ENCODE results near the gene MSANTD2.

The MSANTD2 gene

GRCh38 chr11:124727474-124727873 is 72.7 kb downstream of the MSANTD2 start:
- no peak for DNase-seq

- no peak for DNase-seq
Measured at GRCh38 chr11:124725719-124726105, 74.5 kb downstream of the MSANTD2 start.

DNA sequence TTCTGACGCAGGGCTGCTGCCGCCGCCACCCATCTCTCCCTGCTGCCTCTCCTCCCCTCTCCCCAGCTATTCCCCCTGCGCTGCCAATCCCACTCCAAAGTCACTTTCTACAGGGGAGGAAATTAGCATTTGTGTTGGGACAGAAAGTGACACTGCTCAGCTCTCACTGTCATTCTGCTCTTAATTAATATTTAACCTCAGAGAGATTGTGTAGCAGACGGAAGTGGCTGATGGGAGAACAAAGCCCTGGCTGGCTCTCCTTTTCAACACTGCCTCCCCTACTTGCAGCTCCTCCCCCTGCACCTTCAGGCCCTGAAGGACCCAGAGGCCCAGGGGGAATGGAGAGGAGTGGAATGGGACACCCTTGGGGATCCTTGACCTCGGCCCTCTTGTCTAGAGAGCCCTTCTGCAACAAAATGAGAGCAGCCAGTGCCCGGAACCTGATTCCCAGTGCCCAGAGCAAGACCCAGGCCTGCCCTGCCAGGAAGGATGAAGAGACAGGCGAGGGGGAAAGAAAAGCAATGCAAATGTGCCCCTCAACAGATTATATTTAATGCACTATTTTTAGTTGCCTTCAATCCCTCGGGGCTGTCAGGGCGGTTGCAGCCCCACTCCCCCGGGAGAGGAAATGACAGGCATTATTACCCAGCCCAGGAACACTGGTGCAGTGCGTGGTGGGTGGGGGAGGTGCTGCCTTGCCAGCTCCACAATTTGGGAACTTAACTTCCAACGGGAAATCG is 75.1 kb downstream of the MSANTD2 start:
- DNase-seq, result no peak

DNA sequence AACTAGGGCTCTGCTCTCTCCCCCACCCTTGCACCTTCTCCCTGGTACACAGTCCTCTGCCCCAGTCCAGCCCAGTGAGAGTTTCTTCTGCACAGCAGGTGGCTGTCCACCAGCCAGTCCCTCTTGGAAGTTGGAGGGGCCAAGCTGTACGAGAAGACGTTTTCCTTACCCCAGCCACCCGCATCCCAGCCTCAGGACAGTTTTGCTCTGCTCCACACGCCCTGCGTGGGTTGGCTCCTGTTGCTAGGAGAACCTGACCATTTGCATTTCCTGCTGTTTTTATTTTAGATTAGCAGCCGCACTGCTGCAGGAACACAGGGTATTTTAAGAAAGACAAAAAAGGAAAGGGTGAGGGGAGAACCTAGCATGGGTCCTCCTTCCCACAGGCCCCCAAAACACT is 78.0 kb downstream of the MSANTD2 start:
- no peak for DNase-seq

DNA sequence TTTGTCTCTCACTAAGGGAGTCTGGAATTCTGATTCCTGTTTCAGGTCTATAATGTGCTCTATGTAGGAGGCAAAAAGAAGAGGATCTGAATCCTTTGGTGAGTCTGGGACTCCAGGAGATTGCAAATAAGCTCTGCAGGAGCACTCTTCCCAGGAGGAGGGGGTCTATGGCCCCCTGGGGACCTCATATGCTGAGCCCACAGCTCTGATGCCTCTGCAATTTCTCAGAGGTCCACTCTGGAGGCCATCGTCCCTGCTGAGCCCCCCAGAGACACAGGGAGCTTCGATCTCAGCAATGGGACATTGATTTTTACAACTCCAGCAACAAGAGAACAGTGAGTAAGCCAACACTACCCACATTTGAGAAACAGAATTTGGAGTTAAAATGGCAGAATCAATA is 80.7 kb downstream of the MSANTD2 start:
- DNase-seq, result no peak

DNA sequence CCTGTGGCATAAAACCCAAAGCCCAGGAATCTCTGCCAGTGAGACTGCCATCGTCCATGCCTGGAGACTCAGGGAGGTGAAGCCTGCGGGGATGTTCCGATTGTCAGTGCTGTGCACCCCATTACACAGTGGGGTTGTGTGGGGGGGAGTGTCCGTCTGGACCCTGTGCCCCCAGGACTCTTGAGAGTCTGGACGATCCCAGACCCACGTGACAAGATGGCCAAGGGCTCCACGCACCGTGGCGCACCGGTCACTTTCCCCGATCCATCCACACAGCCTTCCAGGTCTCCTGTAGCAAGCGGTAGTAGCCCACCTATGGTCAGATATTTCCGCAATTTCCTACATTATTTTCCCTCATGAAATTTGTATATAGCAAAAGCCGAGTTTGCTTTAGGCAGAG is 81.4 kb downstream of the MSANTD2 start:
- DNase-seq, result no peak

GRCh38 chr11:124717786-124718651 is 82.2 kb downstream of the MSANTD2 start:
- DNase-seq, result peak; percentile 31

DNA sequence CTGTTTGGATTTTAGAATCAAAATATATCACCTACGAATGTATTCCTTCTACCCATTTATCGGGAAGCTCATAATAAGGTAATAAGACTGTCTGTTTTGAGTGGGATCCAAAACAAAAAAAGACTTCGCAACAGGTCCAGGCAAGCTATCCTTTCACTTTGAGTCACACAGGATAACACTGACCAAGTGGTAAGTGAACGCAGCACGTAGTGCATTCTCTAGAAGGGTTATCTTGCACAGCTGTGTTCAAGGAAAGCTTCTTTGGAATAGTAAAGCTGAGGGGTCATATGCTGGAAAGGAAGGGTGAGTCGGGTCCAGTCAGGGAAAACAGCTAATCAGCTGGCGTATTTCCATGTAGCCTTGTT is 82.8 kb downstream of the MSANTD2 start:
- no peak for DNase-seq

DNA sequence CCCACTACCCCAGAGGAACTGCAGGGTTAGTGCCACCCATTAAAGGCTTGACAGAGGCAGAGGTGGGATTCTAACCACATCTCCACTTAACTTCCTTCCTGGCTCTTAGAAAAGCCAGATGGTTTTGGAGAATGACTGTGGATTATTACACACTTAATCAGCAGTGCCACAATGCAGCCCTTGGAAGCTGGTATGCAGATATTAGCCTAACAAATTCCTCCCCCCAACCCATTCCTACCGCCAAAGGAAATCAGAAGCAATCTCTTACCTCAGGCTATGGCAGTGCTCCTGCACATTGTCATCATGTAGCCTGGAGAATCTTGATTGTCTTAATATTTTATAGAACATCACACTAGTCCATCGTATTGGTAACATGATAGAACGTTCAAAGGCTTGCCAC is 83.6 kb downstream of the MSANTD2 start:
- DNase-seq, result no peak

All from stimulated activated CD8-positive, alpha-beta memory T cell treated with anti-CD3 and anti-CD28 coated beads, Interleukin-4, amount 100 ng/mL, for 48 hours (primary cell).